ENCODE measurements around the gene PSMD9.

DNA sequence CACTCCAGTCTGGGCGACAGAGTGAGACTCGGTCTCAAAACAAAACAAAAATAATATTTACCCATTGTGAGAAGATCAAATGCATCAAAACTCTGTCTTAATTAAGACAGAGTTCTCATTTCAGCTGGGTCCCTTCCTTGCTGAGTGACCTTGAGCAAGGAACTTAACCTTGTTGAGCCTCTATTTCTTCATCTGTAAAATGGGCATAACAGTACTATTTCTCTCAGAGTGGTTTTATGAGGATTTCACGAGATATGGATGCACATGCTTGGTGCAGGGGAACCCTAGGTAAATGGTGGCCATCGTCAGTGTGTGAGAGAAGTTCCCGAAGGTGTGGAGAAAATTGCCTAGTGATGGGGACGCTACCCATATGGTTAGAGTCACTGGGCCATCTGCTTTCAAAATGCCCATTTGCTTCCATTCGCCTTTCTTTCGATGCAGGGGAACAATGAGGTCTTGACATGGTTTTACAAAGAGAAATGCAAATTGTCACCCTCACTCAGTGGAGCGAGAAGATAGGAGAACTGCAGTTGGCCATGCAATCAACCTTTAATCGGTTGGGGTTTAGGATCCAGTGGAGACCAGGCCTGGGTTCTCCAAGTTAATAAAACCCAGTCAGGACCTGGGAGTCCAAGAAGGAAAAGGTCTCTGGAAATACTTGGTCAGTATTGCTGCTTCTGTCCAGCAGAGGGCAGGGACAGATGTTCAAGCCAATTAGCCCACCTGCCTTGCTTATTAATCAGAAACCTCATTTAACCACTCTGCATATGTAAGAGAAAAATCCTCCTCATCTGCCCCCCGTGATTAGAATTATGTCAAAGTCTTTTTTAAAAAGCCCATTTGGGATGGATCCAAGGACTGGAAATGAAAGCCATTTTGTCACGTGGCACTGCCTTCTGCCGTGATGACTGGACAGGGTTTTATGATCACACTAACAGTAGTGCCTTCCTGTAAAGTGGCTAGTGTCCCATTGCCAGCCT is 67.0 kb downstream of the PSMD9 start:
- TF ChIP-seq, protein P1, sequence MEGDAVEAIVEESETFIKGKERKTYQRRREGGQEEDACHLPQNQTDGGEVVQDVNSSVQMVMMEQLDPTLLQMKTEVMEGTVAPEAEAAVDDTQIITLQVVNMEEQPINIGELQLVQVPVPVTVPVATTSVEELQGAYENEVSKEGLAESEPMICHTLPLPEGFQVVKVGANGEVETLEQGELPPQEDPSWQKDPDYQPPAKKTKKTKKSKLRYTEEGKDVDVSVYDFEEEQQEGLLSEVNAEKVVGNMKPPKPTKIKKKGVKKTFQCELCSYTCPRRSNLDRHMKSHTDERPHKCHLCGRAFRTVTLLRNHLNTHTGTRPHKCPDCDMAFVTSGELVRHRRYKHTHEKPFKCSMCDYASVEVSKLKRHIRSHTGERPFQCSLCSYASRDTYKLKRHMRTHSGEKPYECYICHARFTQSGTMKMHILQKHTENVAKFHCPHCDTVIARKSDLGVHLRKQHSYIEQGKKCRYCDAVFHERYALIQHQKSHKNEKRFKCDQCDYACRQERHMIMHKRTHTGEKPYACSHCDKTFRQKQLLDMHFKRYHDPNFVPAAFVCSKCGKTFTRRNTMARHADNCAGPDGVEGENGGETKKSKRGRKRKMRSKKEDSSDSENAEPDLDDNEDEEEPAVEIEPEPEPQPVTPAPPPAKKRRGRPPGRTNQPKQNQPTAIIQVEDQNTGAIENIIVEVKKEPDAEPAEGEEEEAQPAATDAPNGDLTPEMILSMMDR (IDR thresholded peaks at IDR 0.05): peak; percentile 29 to 51 (median 38)
- TF ChIP-seq POLR2A (IDR thresholded peaks at IDR 0.05): no peak

Measured in upper lobe of left lung (tissue), 4 donors.